K562 (cell line): ENCODE data around the gene STX2. TPM values are rescaled to one million over a fixed set of nuclear protein-coding genes. Genes with fewer than 3 reads are reported as not detected.

ENCODE experiments used
- DNMT1 ChIP-seq: fragments of 450-650 bp; IDR thresholded peaks from 2 replicates; pipeline ENCODE4 v1.6.1; 2016; ENCODE audit warnings: antibody characterized with exemption, mild to moderate bottlenecking
- HCFC1 ChIP-seq: IDR thresholded peaks from 2 replicates; pipeline ENCODE4 v1.6.1; 2012; ENCODE audit warnings: low read depth, low read length, improper control_type of control experiment
- ID3 ChIP-seq, 2 experiments: fragments of 250-450 bp in 1 of 2; fragments of 450-650 bp in 1 of 2; sonication (Bioruptor Pico) in 1 of 2; IDR thresholded peaks; 2 replicates each; pipeline versions ENCODE4 v1.6.1 to v1.8.0; 2016 to 2021; ENCODE audit warnings: mild to moderate bottlenecking in 2 of 2, moderate library complexity in 2 of 2, missing compliant biosample characterization in 1 of 2, missing genetic modification characterization in 1 of 2
- LARP7 ChIP-seq: fragments of 450-650 bp; IDR thresholded peaks from 2 replicates; pipeline ENCODE4 v1.6.1; 2016
- MCM7 ChIP-seq, 2 experiments: fragments of 450-650 bp; IDR thresholded peaks; 2 replicates each; pipeline ENCODE4 v1.6.1; 2016 to 2018
- MLLT1 ChIP-seq, 2 experiments: fragments of 450-650 bp; IDR thresholded peaks; 2 replicates each; pipeline ENCODE4 v1.6.1; 2016
- MLX ChIP-seq, 2 experiments: fragments of 450-650 bp in 1 of 2; sonication (generic) in 1 of 2; formaldehyde crosslinking; conservative IDR thresholded peaks; 2 replicates each; pipeline versions ENCODE4 v1.4.0 to v1.8.1; 2020 to 2022; ENCODE audit warnings: mild to moderate bottlenecking in 1 of 2, missing genetic modification reagents in 1 of 2
- NCOA1 ChIP-seq: fragments of 450-650 bp; IDR thresholded peaks from 2 replicates; pipeline ENCODE4 v1.6.1; 2016; ENCODE audit warnings: low read depth
- PHF20 ChIP-seq: fragments of 450-650 bp; IDR thresholded peaks from 2 replicates; pipeline ENCODE4 v1.6.1; 2018; ENCODE audit not compliant: partially characterized antibody
- POLR2H ChIP-seq: IDR thresholded peaks from 2 replicates; pipeline ENCODE4 v1.6.1; 2016; ENCODE audit warnings: missing genetic modification characterization, low read depth, mild to moderate bottlenecking, control low read depth, missing compliant biosample characterization, moderate library complexity
- RBM25 ChIP-seq: fragments of 200-400 bp; formaldehyde crosslinking; IDR thresholded peaks from 2 replicates; pipeline ENCODE4 v1.6.1; 2018; ENCODE audit warnings: low read length, low read depth, moderate library complexity; ENCODE audit not compliant: severe bottlenecking
- RUNX1 ChIP-seq: sonication (generic); IDR thresholded peaks from 2 replicates; pipeline ENCODE4 v1.6.1; 2016; ENCODE audit warnings: antibody characterized with exemption, low read depth
- SIN3B ChIP-seq: fragments of 450-650 bp; IDR thresholded peaks from 2 replicates; pipeline ENCODE4 v1.6.1; 2017; ENCODE audit warnings: low read depth, mild to moderate bottlenecking, moderate library complexity
- TAF15 ChIP-seq: fragments of 200-400 bp; formaldehyde crosslinking; IDR thresholded peaks from 2 replicates; pipeline ENCODE4 v1.6.1; 2017; ENCODE audit warnings: mild to moderate bottlenecking, low read depth, low read length, moderate library complexity
- TGIF2 ChIP-seq: sonication (generic); formaldehyde crosslinking; IDR thresholded peaks from 2 replicates; pipeline ENCODE4 v1.8.1; 2022; ENCODE audit warnings: mild to moderate bottlenecking, missing genetic modification reagents, moderate library complexity
- THAP12 ChIP-seq: fragments of 250-450 bp; sonication (Bioruptor Pico); IDR thresholded peaks from 2 replicates; pipeline ENCODE4 v1.9.0; 2021; ENCODE audit warnings: mild to moderate bottlenecking, inconsistent platforms
- ZBTB2 ChIP-seq: fragments of 450-650 bp; IDR thresholded peaks from 2 replicates; pipeline ENCODE4 v1.6.1; 2016; ENCODE audit warnings: antibody characterized with exemption
- ZHX1 ChIP-seq: fragments of 150-350 bp; conservative IDR thresholded peaks from 2 replicates; pipeline ENCODE4 v1.6.1; 2014; ENCODE audit warnings: low read length
- ZNF143 ChIP-seq: sonication (generic); formaldehyde crosslinking; IDR thresholded peaks from 2 replicates; pipeline ENCODE4 v1.9.0; 2022; ENCODE audit warnings: mild to moderate bottlenecking, missing genetic modification reagents
- ZNF239 ChIP-seq: fragments of 250-450 bp; sonication (Bioruptor Pico); IDR thresholded peaks from 2 replicates; pipeline ENCODE4 v1.4.0; 2020; ENCODE audit warnings: mild to moderate bottlenecking
- ZNF699 ChIP-seq: fragments of 250-450 bp; sonication (Bioruptor Pico); IDR thresholded peaks from 2 replicates; pipeline ENCODE4 v1.8.0; 2021; ENCODE audit warnings: mild to moderate bottlenecking, moderate library complexity; ENCODE audit not compliant: insufficient replicate concordance
- polyA plus RNA-seq, 8 experiments: library from polyadenylated mRNA; depleted of rRNA in 4 of 8; stranded (reverse) in 5 of 8; unstranded in 3 of 8; fragments of >200 nt; fragmentation: Nextera tagmentation in 2 of 8; fragmentation: Illumina TruSeq in 1 of 8; extraction: Ambion mirVana in 2 of 8; extraction: Trizol in 1 of 8; gene quantifications; 2 replicates each; pipeline versions ENCODE4 v1.2.1 to v1.2.3, GENCODE V29; 2011 to 2014; ENCODE audit warnings: inconsistent platforms in 1 of 8, missing spikeins in 1 of 8
- total RNA-seq, 7 experiments: library from RNA; depleted of rRNA in 6 of 7; stranded (reverse); fragments of >200 nt in 6 of 7; fragmentation: Illumina TruSeq in 2 of 7; extraction: Trizol in 2 of 7; gene quantifications; 2 replicates each; pipeline versions ENCODE4 v1.2.1 to v1.2.3, GENCODE V29; 2011 to 2021; ENCODE audit warnings: low replicate concordance in 1 of 7

The STX2 gene
- total and polyA plus RNA-seq, 9 of the 15 experiments (the other 6 are each of a cell fraction or from before 2014, with no cell fraction given) = 22.2 to 54.6 (median 30.8) TPM

- TF ChIP-seq POLR2H (no peak), LARP7 (no peak), MLLT1 (IDR thresholded peaks at IDR 0.05) (peak in 1 of 2 experiments; percentile 39; a peak in 1 of 4 replicates), TGIF2 (no peak), MCM7 (IDR thresholded peaks at IDR 0.05) (no peak), ZNF239 (CRISPR knock-in tag) (no peak), SIN3B (no peak), ZHX1 (no peak), DNMT1 (no peak), MLX (CRISPR knock-in tag; conservative IDR thresholded peaks at IDR 0.05) (0 out of 4 replicates have a peak, but pooled peaks of 1 of the 2 experiments have one; percentile 48), ZNF699 (CRISPR knock-in tag) (no peak), THAP12 (CRISPR knock-in tag) (no peak), ZBTB2 (no peak), PHF20 (no peak), HCFC1 (no peak), RBM25 (no peak), ID3 (CRISPR knock-in tag; IDR thresholded peaks at IDR 0.05) (no peak), ID3 (tag; IDR thresholded peaks at IDR 0.05) (no peak), RUNX1 (no peak), ZNF143 (CRISPR knock-in tag) (0 out of 2 replicates have a peak, but pooled peaks have one; percentile 6), NCOA1 (peak; percentile 95), TAF15 (no peak)
Measured at GRCh38 chr12:130764073-130764472, 75.0 kb downstream of the STX2 start (continued).
